ENCODE data around the gene IL34. TPM values are rescaled to one million over a fixed set of nuclear protein-coding genes. Genes with fewer than 3 reads are reported as not detected.

The IL34 gene
- total RNA-seq, 1 donor from 2014 or later, result 2.0 TPM

- no peak for DNase-seq (ENCODE audit: low read depth in 2 of 2)
Observed at GRCh38 chr16:70687671-70688245, 41.4 kb downstream of the IL34 start.

GRCh38 chr16:70688246-70688742 is 41.9 kb downstream of the IL34 start:
- peak; percentile 63 to 75 for DNase-seq (ENCODE audit: low read depth in 2 of 2)

- no peak for DNase-seq (ENCODE audit: low read depth in 2 of 2)
Observed at GRCh38 chr16:70689035-70689969, 42.9 kb downstream of the IL34 start.

GRCh38 chr16:70689970-70690891 is 43.9 kb downstream of the IL34 start:
- no peak for DNase-seq (ENCODE audit: low read depth in 2 of 2)

GRCh38 chr16:70691223-70692129 is 45.1 kb downstream of the IL34 start:
- peak in 1 of 2 donors; percentile 92 for DNase-seq (ENCODE audit: low read depth in 2 of 2)

GRCh38 chr16:70692130-70692872 is 45.9 kb downstream of the IL34 start:
- DNase-seq (ENCODE audit: low read depth in 2 of 2), result no peak

- no peak for DNase-seq (ENCODE audit: low read depth in 2 of 2)
Observed at GRCh38 chr16:70692873-70693671, 46.7 kb downstream of the IL34 start.

GRCh38 chr16:70694088-70694867 is 47.9 kb downstream of the IL34 start:
- peak in 1 of 2 donors; percentile 49 for DNase-seq (ENCODE audit: low read depth in 2 of 2)

- no peak for DNase-seq (ENCODE audit: low read depth in 2 of 2)
Observed at GRCh38 chr16:70694868-70695218, 48.5 kb downstream of the IL34 start.

GRCh38 chr16:70695331-70696070 is 49.1 kb downstream of the IL34 start:
- peak; percentile 67 to 83 for DNase-seq (ENCODE audit: low read depth in 2 of 2)

GRCh38 chr16:70696355-70696754 is 50.0 kb downstream of the IL34 start:
- DNase-seq (ENCODE audit: low read depth in 2 of 2), result no peak

- DNase-seq (ENCODE audit: low read depth in 2 of 2), result peak in 1 of 2 donors; percentile 32
Observed at GRCh38 chr16:70696952-70697593, 50.7 kb downstream of the IL34 start.

GRCh38 chr16:70697594-70698170 is 51.3 kb downstream of the IL34 start:
- no peak for DNase-seq (ENCODE audit: low read depth in 2 of 2)

- no peak for DNase-seq (ENCODE audit: low read depth in 2 of 2)
Observed at GRCh38 chr16:70698901-70699300, 52.5 kb downstream of the IL34 start.

GRCh38 chr16:70699696-70700095 is 53.3 kb downstream of the IL34 start:
- DNase-seq (ENCODE audit: low read depth in 2 of 2), result no peak
